MV-4-11 (cell line): ENCODE measurements around the gene TMEM130.
A peak's percentile ranks its signal among the peaks of the same experiment; 100 is the strongest.

Source experiments
- DNase-seq: peaks from one replicate; lab custom pipeline; 2025; lab: John Stamatoyannopoulos, UW

Gene TMEM130

GRCh38 chr7:98807068-98808048, 62.5 kb downstream of the TMEM130 start:
- DNase-seq = no peak

GRCh38 chr7:98805956-98806838, 63.6 kb downstream of the TMEM130 start:
- no peak for DNase-seq

- DNase-seq = peak; percentile 40
These were observed 67.1 kb downstream of the TMEM130 start for GRCh38 chr7:98802781-98803110.

GRCh38 chr7:98802088-98802780, 67.6 kb downstream of the TMEM130 start:
- DNase-seq = peak; percentile 97

- no peak for DNase-seq
These were observed 68.8 kb downstream of the TMEM130 start for GRCh38 chr7:98800996-98801395.

GRCh38 chr7:98797150-98797549, 72.7 kb downstream of the TMEM130 start:
- DNase-seq = no peak
